GM12891 (cell line): Measurements from ENCODE around the gene CADM2.
"Not testable (repeated sequence)": the region's sequence is repeated elsewhere in the genome, so short reads cannot be mapped to it uniquely, and the experiment has no call there.

Experiments used
- DNase-seq: peaks from one replicate; pipeline ENCODE4 v3.0.0; 2011; ENCODE audit warnings: low spot score; ENCODE audit not compliant: insufficient read length
- FAIRE-seq: peaks from 2 replicates; lab custom pipeline; 2011; peaks lifted over from hg19 to GRCh38; lab: Jason Lieb, UNC
- PAX5 ChIP-seq: IDR thresholded peaks from 2 replicates; pipeline ENCODE4 v1.6.1; 2011; ENCODE audit warnings: low read length, moderate library complexity, mild to moderate bottlenecking; ENCODE audit not compliant: insufficient read depth, severe bottlenecking
- POLR2A ChIP-seq: IDR thresholded peaks from 2 replicates; pipeline ENCODE4 v1.6.1; 2011; ENCODE audit warnings: low read depth, low read length, control low read depth
- POLR2AphosphoS5 ChIP-seq: IDR thresholded peaks from 2 replicates; pipeline ENCODE4 v1.6.1; 2011; ENCODE audit warnings: low read depth, low read length, control low read depth
- POU2F2 ChIP-seq: IDR thresholded peaks from 2 replicates; pipeline ENCODE4 v1.6.1; 2011; ENCODE audit warnings: low read depth, mild to moderate bottlenecking, control low read depth, low read length, moderate library complexity
- SPI1 ChIP-seq: IDR thresholded peaks from 2 replicates; pipeline ENCODE4 v1.6.1; 2011; ENCODE audit warnings: low read depth, low read length, control low read depth
- TAF1 ChIP-seq: IDR thresholded peaks from 2 replicates; pipeline ENCODE4 v1.6.1; 2011; ENCODE audit warnings: low read depth, low read length, control low read depth

The CADM2 gene

GRCh38 chr3:85475346-85475745 lies 516.6 kb downstream of the CADM2 start:
- FAIRE-seq: no peak
- no peak for DNase-seq
- TF ChIP-seq POU2F2 (no peak), TAF1 (no peak), POLR2AphosphoS5 (no peak)

GRCh38 chr3:85476891-85477495 lies 518.2 kb downstream of the CADM2 start:
- no peak for DNase-seq
- TF ChIP-seq SPI1 (no peak), TAF1 (no peak), PAX5 (no peak), POU2F2 (no peak)
- FAIRE-seq: no peak

GRCh38 chr3:85481411-85482212 lies 522.8 kb downstream of the CADM2 start:
- TF ChIP-seq TAF1 (no peak), POLR2A (no peak), POLR2AphosphoS5 (no peak), POU2F2 (no peak), SPI1 (no peak), PAX5 (no peak)
- FAIRE-seq (no peak), DNase-seq (no peak)

GRCh38 chr3:85482213-85482490 lies 523.4 kb downstream of the CADM2 start:
- no peak for FAIRE-seq
- DNase-seq: no peak
- TF ChIP-seq POLR2AphosphoS5: no peak
- TF ChIP-seq POLR2A: no peak
- no peak for TF ChIP-seq PAX5
- TF ChIP-seq TAF1: no peak
- no peak for TF ChIP-seq SPI1
- TF ChIP-seq POU2F2: no peak

GRCh38 chr3:85483986-85484385 lies 525.2 kb downstream of the CADM2 start:
- TF ChIP-seq PAX5 (no peak), POLR2A (no peak), SPI1 (no peak), TAF1 (no peak), POLR2AphosphoS5 (no peak), POU2F2 (no peak)
- DNase-seq (no peak), FAIRE-seq (no peak)

GRCh38 chr3:85487375-85487774 lies 528.6 kb downstream of the CADM2 start:
- TF ChIP-seq POU2F2: no peak
- no peak for FAIRE-seq
- DNase-seq: no peak

GRCh38 chr3:85495602-85496001 lies 536.8 kb downstream of the CADM2 start:
- no peak for FAIRE-seq
- no peak for DNase-seq
- no peak for TF ChIP-seq SPI1
- no peak for TF ChIP-seq TAF1
- no peak for TF ChIP-seq POLR2A
- no peak for TF ChIP-seq PAX5
- TF ChIP-seq POU2F2: no peak
- no peak for TF ChIP-seq POLR2AphosphoS5

- FAIRE-seq (no peak), DNase-seq (no peak)
- TF ChIP-seq TAF1: no peak
- no peak for TF ChIP-seq POLR2AphosphoS5
- TF ChIP-seq POU2F2: no peak
- no peak for TF ChIP-seq SPI1
- no peak for TF ChIP-seq POLR2A
- TF ChIP-seq PAX5: no peak
Observed at GRCh38 chr3:85498177-85498576, 539.4 kb downstream of the CADM2 start.

- FAIRE-seq: no peak
- no peak for DNase-seq
- no peak for TF ChIP-seq POU2F2
Observed at GRCh38 chr3:85502148-85502875, 543.5 kb downstream of the CADM2 start.

GRCh38 chr3:85504129-85504784 lies 545.5 kb downstream of the CADM2 start:
- FAIRE-seq, DNase-seq: not testable (repeated sequence)

GRCh38 chr3:85504785-85505511 lies 546.2 kb downstream of the CADM2 start:
- DNase-seq, FAIRE-seq: not testable (repeated sequence)

- DNase-seq, FAIRE-seq: not testable (repeated sequence)
Observed at GRCh38 chr3:85507052-85507451, 548.3 kb downstream of the CADM2 start.
